ENCODE results near the gene PYGL. TPM values are rescaled to one million over a fixed set of nuclear protein-coding genes. Genes with fewer than 3 reads are reported as not detected.

Gene PYGL
- total RNA-seq, 2 donors from 2014 or later = 11.5 to 11.9 TPM

DNA sequence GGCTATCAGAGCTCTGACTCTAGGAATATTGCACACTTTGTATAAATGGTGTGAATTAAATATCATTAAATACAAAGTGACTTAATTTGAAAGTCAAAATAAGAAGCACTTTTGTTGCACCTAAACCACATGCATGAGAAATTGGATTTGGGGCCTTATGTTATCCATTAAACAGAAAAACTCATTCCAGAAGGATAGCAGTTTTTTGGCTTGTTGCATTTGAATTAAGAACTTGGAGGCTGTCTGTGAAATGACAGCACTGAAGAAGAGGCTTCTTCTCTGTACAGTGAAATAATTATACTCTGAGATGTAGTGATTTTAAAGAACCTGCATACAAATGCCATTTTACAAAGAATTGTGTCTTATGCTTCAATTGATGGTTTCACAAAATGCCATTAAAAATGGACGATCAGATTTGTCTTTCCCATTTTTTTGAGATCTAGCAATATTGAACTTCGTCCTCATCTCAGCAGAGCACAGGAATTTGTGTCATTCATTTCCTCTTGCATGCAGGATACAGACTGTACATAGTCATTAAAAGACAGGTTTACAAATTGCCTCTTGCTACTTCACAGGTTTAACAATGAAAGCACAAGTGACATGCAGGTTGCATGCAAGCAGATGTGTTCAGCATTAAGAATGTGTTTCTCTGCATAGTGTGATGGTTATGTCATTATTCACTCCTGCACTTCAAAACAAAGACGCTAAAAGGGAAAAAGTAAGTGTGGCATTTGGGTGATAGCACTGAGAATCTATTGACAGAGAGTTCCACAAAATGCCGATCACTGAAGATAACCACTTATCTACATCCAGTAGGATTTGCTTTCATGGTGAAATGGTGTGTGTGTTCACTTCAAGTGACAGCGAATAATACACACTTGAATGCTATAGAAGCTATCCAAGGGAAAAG is 35.9 kb upstream of the PYGL start:
- TF ChIP-seq, protein P1, sequence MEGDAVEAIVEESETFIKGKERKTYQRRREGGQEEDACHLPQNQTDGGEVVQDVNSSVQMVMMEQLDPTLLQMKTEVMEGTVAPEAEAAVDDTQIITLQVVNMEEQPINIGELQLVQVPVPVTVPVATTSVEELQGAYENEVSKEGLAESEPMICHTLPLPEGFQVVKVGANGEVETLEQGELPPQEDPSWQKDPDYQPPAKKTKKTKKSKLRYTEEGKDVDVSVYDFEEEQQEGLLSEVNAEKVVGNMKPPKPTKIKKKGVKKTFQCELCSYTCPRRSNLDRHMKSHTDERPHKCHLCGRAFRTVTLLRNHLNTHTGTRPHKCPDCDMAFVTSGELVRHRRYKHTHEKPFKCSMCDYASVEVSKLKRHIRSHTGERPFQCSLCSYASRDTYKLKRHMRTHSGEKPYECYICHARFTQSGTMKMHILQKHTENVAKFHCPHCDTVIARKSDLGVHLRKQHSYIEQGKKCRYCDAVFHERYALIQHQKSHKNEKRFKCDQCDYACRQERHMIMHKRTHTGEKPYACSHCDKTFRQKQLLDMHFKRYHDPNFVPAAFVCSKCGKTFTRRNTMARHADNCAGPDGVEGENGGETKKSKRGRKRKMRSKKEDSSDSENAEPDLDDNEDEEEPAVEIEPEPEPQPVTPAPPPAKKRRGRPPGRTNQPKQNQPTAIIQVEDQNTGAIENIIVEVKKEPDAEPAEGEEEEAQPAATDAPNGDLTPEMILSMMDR (IDR thresholded peaks at IDR 0.05) = no peak
- TF ChIP-seq POLR2A (IDR thresholded peaks at IDR 0.05) = no peak
- Histone ChIP-seq H3K27ac (no peak overlapping the region), H3K36me3 (replicated peaks in 1 of 2; ENCODE audit: insufficient read depth in 1 of 2, low read depth in 2 of 2) (no peaks in the 10 kb centered on the region), H3K4me3 (no peak overlapping the region), H3K27me3 (no peaks in the 10 kb centered on the region), H3K9me3 (no peaks in the 10 kb centered on the region), H3K4me1 (no peaks in the 10 kb centered on the region)
- DNase-seq (no peak), ATAC-seq (no peak)
- intact Hi-C loops (cut with DNase I) = no loop called here
- WGBS, 2 donors = 27 to 39% methylated on average over 5 of the region's 5 CpGs

DNA sequence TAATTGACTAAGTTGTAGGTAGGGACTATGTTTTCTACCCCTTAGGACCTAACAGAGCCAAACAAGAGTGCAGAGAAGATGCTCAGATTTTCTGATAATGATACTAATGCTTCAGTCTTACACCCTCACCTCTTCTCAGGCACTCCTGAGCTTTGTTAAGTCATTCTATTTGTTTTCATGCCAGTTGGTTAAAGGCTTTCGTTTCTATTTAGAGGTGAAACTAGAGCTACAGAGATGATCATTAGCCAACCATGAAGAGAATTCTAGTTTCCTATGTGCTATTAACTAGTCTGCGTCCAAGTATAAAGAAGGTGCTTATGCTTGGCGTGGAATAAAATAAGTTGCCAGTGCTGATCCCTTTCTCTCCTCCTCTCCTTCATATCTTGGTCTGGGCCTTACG is 34.6 kb upstream of the PYGL start:
- no peaks in the 10 kb centered on the region for H3K36me3 ChIP-seq (replicated peaks in 1 of 2; ENCODE audit: insufficient read depth in 1 of 2, low read depth in 2 of 2)
- intact Hi-C loops (cut with DNase I) = no loop called here
- TF ChIP-seq POLR2A (IDR thresholded peaks at IDR 0.05) = no peak
- TF ChIP-seq, protein P1 (IDR thresholded peaks at IDR 0.05) = no peak
- no peaks in the 10 kb centered on the region for H3K4me1 ChIP-seq
- 80 to 85% methylated on average over 4 of the region's 4 CpGs for WGBS, 2 donors
- no peaks in the 10 kb centered on the region for H3K27me3 ChIP-seq
- no peaks in the 10 kb centered on the region for H3K9me3 ChIP-seq
- no peak for ATAC-seq
- no peak overlapping the region for H3K27ac ChIP-seq
- no peak for DNase-seq
- H3K4me3 ChIP-seq = no peak overlapping the region

DNA sequence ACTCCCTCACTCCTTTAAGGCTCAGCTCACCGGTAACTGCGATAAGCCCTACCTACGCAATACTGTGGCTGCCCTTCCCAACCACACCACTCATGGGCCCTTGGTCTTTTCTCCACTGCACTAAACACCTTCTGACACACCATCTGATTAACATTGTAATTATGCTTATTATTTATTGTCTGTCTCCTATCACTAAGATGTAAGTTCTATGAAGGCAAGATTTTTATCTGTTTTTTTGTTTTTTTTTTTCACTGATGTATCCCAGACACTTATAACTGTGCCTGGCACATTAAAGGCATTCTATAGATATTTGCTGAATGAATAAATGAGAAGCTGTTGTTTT is 34.2 kb upstream of the PYGL start:
- H3K36me3 ChIP-seq (replicated peaks in 1 of 2; ENCODE audit: insufficient read depth in 1 of 2, low read depth in 2 of 2) = no peaks in the 10 kb centered on the region
- 78% methylated on average over 3 of the region's 3 CpGs for WGBS, 2 donors
- no peak for DNase-seq
- no peaks in the 10 kb centered on the region for H3K9me3 ChIP-seq
- no peaks in the 10 kb centered on the region for H3K4me1 ChIP-seq
- TF ChIP-seq, protein P1 (IDR thresholded peaks at IDR 0.05) = no peak
- TF ChIP-seq POLR2A (IDR thresholded peaks at IDR 0.05) = no peak
- no peak overlapping the region for H3K27ac ChIP-seq
- ATAC-seq = no peak
- no peak overlapping the region for H3K4me3 ChIP-seq
- intact Hi-C loops (cut with DNase I) = no loop called here
- no peaks in the 10 kb centered on the region for H3K27me3 ChIP-seq

DNA sequence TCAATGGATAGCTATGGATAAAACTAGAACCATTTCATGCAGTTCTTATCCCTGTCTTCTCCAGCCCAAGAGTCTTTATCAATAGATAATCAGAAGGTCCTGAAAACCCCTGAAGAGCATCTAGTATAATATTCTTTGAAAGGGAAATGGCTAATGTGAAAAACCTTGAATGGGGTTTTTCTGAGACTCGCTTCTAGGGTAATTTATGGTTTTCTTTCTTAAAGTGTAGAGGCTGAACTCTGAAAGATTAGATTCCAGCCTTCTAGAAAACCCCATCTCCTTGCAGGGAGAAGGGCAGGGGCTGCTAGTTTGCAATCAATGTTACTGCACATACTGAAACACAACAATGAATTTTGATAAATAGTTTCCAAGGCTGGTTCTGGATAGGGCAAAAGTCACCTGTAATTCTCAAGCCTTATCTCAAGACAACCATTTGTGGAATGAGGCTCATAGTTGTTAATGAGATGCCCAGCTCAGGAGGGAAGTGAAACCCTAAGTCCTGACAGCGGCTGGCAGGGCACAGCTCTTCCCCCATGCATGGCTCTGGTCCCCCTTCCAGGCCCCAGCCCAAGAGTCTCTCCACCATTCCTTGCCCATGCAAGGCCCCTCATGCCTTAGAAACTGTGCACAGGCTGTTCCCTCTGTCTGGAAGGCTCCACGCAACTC is 33.7 kb upstream of the PYGL start:
- 87 to 93% methylated on average over 3 of the region's 3 CpGs for WGBS, 2 donors
- intact Hi-C loops (cut with DNase I) = no loop called here
- DNase-seq (no peak), ATAC-seq (no peak)
- Histone ChIP-seq H3K36me3 (replicated peaks in 1 of 2; ENCODE audit: insufficient read depth in 1 of 2, low read depth in 2 of 2) (no peaks in the 10 kb centered on the region), H3K9me3 (no peaks in the 10 kb centered on the region), H3K27me3 (no peaks in the 10 kb centered on the region), H3K4me3 (no peak overlapping the region), H3K4me1 (no peaks in the 10 kb centered on the region), H3K27ac (no peak overlapping the region)
- TF ChIP-seq, protein P1 (IDR thresholded peaks at IDR 0.05) = no peak
- TF ChIP-seq POLR2A (IDR thresholded peaks at IDR 0.05) = no peak
